Measurements from ENCODE around the gene CCDC57.

Gene CCDC57

DNA sequence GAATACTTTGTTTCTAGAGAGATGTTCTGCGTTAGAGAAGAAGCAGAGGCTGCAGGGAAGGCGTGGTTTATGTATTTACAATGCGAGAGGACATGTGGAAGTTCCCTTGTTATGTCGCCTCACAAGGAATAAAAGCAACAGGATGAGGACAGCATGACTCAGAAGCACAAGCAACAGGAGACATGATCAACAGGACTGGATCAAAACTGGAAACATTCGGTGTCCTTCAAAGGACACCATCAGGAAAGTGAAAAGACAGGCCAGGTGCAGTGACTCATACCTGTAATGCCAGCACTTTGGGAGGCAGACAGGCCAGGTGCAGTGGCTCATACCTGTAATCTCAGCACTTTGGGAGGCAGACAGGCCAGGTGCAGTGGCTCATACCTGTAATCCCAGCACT is 52.6 kb downstream of the CCDC57 start:
- H3K4me2 ChIP-seq (ENCODE audit: low read depth, low read length, poor library complexity, severe bottlenecking), result no peak overlapping the region

DNA sequence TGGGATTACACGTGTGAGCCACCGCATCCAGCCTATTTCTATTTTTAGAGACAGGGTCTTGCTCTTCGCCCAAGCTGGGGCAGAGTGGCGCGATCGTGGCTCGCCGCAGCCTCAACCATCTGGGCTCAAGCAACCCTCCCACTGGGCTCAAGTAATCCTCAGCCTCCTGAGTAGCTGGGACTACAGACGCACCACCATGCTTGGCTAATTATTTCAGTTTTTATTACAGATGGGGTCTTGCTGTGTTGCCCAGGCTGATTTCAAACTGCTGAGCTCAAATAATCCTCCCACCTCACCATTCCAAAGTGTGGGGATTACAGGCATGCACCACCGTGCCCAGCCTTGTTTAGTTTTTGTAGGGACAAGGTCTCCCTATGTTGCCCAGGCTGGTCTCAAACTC is 53.8 kb downstream of the CCDC57 start:
- Histone ChIP-seq H3K27me3 (ENCODE audit: low read length) (no peaks in the 10 kb centered on the region), H2AFZ (ENCODE audit: low read depth, low read length, severe bottlenecking) (no peak overlapping the region), H3K9me2 (replicated peaks; ENCODE audit: insufficient read depth, low read length) (no peaks in the 10 kb centered on the region), H4K20me1 (ENCODE audit: low read depth, low read length) (no peaks in the 10 kb centered on the region), H3K4me2 (ENCODE audit: low read depth, low read length, poor library complexity, severe bottlenecking) (no peak overlapping the region), H3K36me3 (ENCODE audit: low read length) (no peaks in the 10 kb centered on the region), H3K9me3 (ENCODE audit: insufficient read depth, low read length) (no peaks in the 10 kb centered on the region), H3K4me3 (ENCODE audit: insufficient read depth, low read length, poor library complexity, severe bottlenecking) (no peak overlapping the region), H3K27ac (ENCODE audit: low read depth, low read length) (no peak overlapping the region), H3K79me2 (ENCODE audit: insufficient read depth, low read length) (no peaks in the 10 kb centered on the region), H3K9ac (ENCODE audit: low read length) (no peak overlapping the region), H3F3A (ENCODE audit: insufficient read depth) (no peaks in the 10 kb centered on the region)
- TF ChIP-seq EZH2phosphoT487 (conservative IDR thresholded peaks at IDR 0.05; ENCODE audit: low read length), result no peak
- TF ChIP-seq, protein P1, sequence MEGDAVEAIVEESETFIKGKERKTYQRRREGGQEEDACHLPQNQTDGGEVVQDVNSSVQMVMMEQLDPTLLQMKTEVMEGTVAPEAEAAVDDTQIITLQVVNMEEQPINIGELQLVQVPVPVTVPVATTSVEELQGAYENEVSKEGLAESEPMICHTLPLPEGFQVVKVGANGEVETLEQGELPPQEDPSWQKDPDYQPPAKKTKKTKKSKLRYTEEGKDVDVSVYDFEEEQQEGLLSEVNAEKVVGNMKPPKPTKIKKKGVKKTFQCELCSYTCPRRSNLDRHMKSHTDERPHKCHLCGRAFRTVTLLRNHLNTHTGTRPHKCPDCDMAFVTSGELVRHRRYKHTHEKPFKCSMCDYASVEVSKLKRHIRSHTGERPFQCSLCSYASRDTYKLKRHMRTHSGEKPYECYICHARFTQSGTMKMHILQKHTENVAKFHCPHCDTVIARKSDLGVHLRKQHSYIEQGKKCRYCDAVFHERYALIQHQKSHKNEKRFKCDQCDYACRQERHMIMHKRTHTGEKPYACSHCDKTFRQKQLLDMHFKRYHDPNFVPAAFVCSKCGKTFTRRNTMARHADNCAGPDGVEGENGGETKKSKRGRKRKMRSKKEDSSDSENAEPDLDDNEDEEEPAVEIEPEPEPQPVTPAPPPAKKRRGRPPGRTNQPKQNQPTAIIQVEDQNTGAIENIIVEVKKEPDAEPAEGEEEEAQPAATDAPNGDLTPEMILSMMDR (IDR thresholded peaks at IDR 0.05; ENCODE audit: insufficient read depth, low read length, poor library complexity, severe bottlenecking), result no peak

More for the DNA sequence above, 52.6 kb downstream of the CCDC57 start:
- H3K4me3 ChIP-seq (ENCODE audit: insufficient read depth, low read length, poor library complexity, severe bottlenecking), result no peak overlapping the region
- H3K79me2 ChIP-seq (ENCODE audit: insufficient read depth, low read length), result no peaks in the 10 kb centered on the region
- no peaks in the 10 kb centered on the region for H3F3A ChIP-seq (ENCODE audit: insufficient read depth)
- H4K20me1 ChIP-seq (ENCODE audit: low read depth, low read length), result no peaks in the 10 kb centered on the region
- H2AFZ ChIP-seq (ENCODE audit: low read depth, low read length, severe bottlenecking), result no peak overlapping the region
- H3K27me3 ChIP-seq (ENCODE audit: low read length), result no peaks in the 10 kb centered on the region
- no peak overlapping the region for H3K27ac ChIP-seq (ENCODE audit: low read depth, low read length)
- H3K36me3 ChIP-seq (ENCODE audit: low read length), result no peaks in the 10 kb centered on the region
- H3K9ac ChIP-seq (ENCODE audit: low read length), result no peak overlapping the region
- TF ChIP-seq EZH2phosphoT487 (conservative IDR thresholded peaks at IDR 0.05; ENCODE audit: low read length), result no peak
- TF ChIP-seq, protein P1 (IDR thresholded peaks at IDR 0.05; ENCODE audit: insufficient read depth, low read length, poor library complexity, severe bottlenecking), result no peak
- H3K9me2 ChIP-seq (replicated peaks; ENCODE audit: insufficient read depth, low read length), result no peaks in the 10 kb centered on the region
- H3K9me3 ChIP-seq (ENCODE audit: insufficient read depth, low read length), result no peaks in the 10 kb centered on the region

- no peak overlapping the region for H3K4me2 ChIP-seq (ENCODE audit: low read depth, low read length, poor library complexity, severe bottlenecking)
- no peaks in the 10 kb centered on the region for H3K79me2 ChIP-seq (ENCODE audit: insufficient read depth, low read length)
- no peaks in the 10 kb centered on the region for H4K20me1 ChIP-seq (ENCODE audit: low read depth, low read length)
- H3F3A ChIP-seq (ENCODE audit: insufficient read depth), result no peaks in the 10 kb centered on the region
- H3K4me3 ChIP-seq (ENCODE audit: insufficient read depth, low read length, poor library complexity, severe bottlenecking), result no peak overlapping the region
- no peaks in the 10 kb centered on the region for H3K36me3 ChIP-seq (ENCODE audit: low read length)
- H3K9me2 ChIP-seq (replicated peaks; ENCODE audit: insufficient read depth, low read length), result no peaks in the 10 kb centered on the region
- TF ChIP-seq, protein P1 (IDR thresholded peaks at IDR 0.05; ENCODE audit: insufficient read depth, low read length, poor library complexity, severe bottlenecking), result no peak
- no peak for TF ChIP-seq EZH2phosphoT487 (conservative IDR thresholded peaks at IDR 0.05; ENCODE audit: low read length)
- H3K27ac ChIP-seq (ENCODE audit: low read depth, low read length), result no peak overlapping the region
- H2AFZ ChIP-seq (ENCODE audit: low read depth, low read length, severe bottlenecking), result no peak overlapping the region
- H3K9me3 ChIP-seq (ENCODE audit: insufficient read depth, low read length), result no peaks in the 10 kb centered on the region
- H3K27me3 ChIP-seq (ENCODE audit: low read length), result no peaks in the 10 kb centered on the region
- H3K9ac ChIP-seq (ENCODE audit: low read length), result no peak overlapping the region
These were observed 55.3 kb downstream of the CCDC57 start for GRCh38 chr17:82157046-82158035.

Measured in SU-DHL-6 (cell line).